Psoas muscle (tissue), 8 donors: ENCODE results near the gene APPL1. TPM values are rescaled to one million over a fixed set of nuclear protein-coding genes. Genes with fewer than 3 reads are reported as not detected.
"Not testable (repeated sequence)": the region's sequence is repeated elsewhere in the genome, so short reads cannot be mapped to it uniquely, and the experiment has no call there.

Source experiments
- ATAC-seq, 4 donors: fragments of 200-7000 bp; cut with Tn5 transposase; one replicate each; pipeline ENCODE4 v1.9.1; 2020; ENCODE audit warnings: moderate library complexity in 3 of 4, mild to moderate bottlenecking in 2 of 4
- DNase-seq, 2 donors: peaks; one replicate each; pipeline ENCODE4 v3.0.0-alpha.2; 2020
- H3K27ac ChIP-seq: fragments of 200-600 bp; one replicate; pipeline ENCODE4 v1.8.0; 2022
- H3K27me3 ChIP-seq, 3 donors: fragments of 200-600 bp in 1 of 3; one replicate each; pipeline versions ENCODE4 v1.6.1 to v1.8.0; 2013 to 2022; ENCODE audit warnings: low read length in 2 of 3, mild to moderate bottlenecking in 2 of 3, moderate library complexity in 1 of 3; ENCODE audit not compliant: insufficient read depth in 3 of 3
- H3K36me3 ChIP-seq, 2 donors: fragments of 200-600 bp in 1 of 2; one replicate each; pipeline versions ENCODE4 v1.6.1 to v1.8.0; 2013 to 2022; ENCODE audit warnings: low read depth in 1 of 2, mild to moderate bottlenecking in 1 of 2, moderate library complexity in 1 of 2; ENCODE audit not compliant: insufficient read depth in 1 of 2
- H3K4me1 ChIP-seq: fragments of 200-600 bp; one replicate; pipeline ENCODE4 v1.8.0; 2022
- H3K4me3 ChIP-seq: fragments of 200-600 bp; one replicate; pipeline ENCODE4 v1.8.0; 2022; ENCODE audit warnings: mild to moderate bottlenecking
- H3K9me3 ChIP-seq: fragments of 200-600 bp; one replicate; pipeline ENCODE4 v1.8.0; 2022
- WGBS, 3 donors: extraction: QIAGEN DNeasy Blood & Tissue Kit; methylation state at CpG; one replicate each; pipeline versions ENCODE4 v1.1.6 to v1.1.7; 2013; 5-methylcytosine and 5-hydroxymethylcytosine counted together
- intact Hi-C, 2 donors: fragments of 100-400 bp; cut with DNase I; formaldehyde crosslinking; loops; one replicate each; pipeline versions ENCODE4 v1.11.0 to v1.14.2; 2022
- polyA plus RNA-seq, 3 donors: library from polyadenylated mRNA; stranded (reverse); fragments of 200-250 nt; gene quantifications; one replicate each; pipeline ENCODE4 v1.2.3, GENCODE V29; 2013
- total RNA-seq, 4 donors: library from RNA; stranded (reverse); fragmentation: NEBNext Ultra II Directional in 2 of 4; extraction: Animal tissue kit (Norgen Biotek cat#: 25700) in 2 of 4; gene quantifications; one replicate each; pipeline versions ENCODE4 v1.2.1 to v1.2.4, GENCODE V29; 2021 to 2023
- TF ChIP-seq, protein P1 (sequence below): fragments of 200-600 bp; IDR thresholded peaks from one replicate; pipeline ENCODE4 v1.8.0; 2022; ENCODE audit warnings: antibody characterized with exemption
- donor health status: healthy with polysubstance abuse.
- donor health status: DM: no; HTN: no; CAD: no; lungs with moderate emphysema.
- donor health status: Bipolar disorder and iron deficiency.
- donor health status: healthy.
- donor health status: DM: yes; HTN: yes; CAD: no.
- donor health status: DM: no; HTN: no; CAD: no.
- donor health status: DM: no; HTN: no; CAD: no.
- donor health status: DM: yes; HTN: yes; CAD: no.

APPL1 gene
- total and polyA plus RNA-seq, 7 donors: 14.4 to 56.4 (median 48.3) TPM

DNA sequence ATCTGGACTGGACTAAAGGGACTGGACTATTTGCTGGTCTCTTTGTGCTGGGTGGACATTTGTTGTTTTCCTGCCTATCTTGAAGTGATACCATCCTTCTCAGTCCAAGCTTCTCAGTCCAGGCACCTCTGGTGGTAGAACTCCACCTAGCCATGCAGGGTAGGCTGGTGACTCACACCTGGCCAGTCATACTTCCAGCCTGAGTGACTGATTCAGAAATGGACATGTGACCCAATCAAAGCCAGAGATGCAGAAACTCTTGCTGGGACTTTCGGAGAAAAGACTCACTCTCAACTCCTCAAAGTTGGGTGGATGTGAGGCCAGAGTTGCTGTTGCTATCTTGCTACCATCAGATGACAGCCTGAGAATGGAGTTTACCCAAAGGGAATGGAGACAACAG, 70.5 kb downstream of the APPL1 start:
- Histone ChIP-seq H3K4me1 (no peaks in the 10 kb centered on the region), H3K4me3 (no peak overlapping the region), H3K36me3 (no peaks in the 10 kb centered on the region), H3K27me3 (no peaks in the 10 kb centered on the region), H3K27ac (peak overlapping the region; percentile 48), H3K9me3 (no peaks in the 10 kb centered on the region)
- intact Hi-C loops: no loop called here
- WGBS, 3 donors: 91 to 97% (median 92%) methylated on average over 1 of the region's 1 CpG
- ATAC-seq (peak; percentile 86 to 95 (median 90)), DNase-seq (peak in 1 of 2 donors; percentile 59)
- TF ChIP-seq, protein P1, sequence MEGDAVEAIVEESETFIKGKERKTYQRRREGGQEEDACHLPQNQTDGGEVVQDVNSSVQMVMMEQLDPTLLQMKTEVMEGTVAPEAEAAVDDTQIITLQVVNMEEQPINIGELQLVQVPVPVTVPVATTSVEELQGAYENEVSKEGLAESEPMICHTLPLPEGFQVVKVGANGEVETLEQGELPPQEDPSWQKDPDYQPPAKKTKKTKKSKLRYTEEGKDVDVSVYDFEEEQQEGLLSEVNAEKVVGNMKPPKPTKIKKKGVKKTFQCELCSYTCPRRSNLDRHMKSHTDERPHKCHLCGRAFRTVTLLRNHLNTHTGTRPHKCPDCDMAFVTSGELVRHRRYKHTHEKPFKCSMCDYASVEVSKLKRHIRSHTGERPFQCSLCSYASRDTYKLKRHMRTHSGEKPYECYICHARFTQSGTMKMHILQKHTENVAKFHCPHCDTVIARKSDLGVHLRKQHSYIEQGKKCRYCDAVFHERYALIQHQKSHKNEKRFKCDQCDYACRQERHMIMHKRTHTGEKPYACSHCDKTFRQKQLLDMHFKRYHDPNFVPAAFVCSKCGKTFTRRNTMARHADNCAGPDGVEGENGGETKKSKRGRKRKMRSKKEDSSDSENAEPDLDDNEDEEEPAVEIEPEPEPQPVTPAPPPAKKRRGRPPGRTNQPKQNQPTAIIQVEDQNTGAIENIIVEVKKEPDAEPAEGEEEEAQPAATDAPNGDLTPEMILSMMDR: peak; percentile 22

DNA sequence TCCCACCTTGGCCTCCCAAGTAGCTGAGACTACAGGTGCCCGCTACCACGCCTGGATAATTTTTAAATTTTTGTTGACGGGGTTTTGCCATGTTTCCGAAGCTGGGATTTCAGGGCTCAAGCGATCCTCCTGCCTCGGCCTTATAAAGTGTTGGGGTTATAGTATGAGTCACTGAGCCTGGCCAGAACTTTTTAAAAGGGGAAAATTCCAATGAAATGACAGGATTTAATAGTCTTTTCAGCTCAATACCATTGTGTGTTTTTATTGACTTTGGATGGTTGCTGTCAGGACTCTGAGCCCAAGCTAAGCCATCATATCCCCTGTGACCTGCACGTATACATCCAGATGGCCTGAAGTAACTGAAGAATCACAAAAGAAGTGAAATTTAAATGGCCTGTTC, 76.0 kb downstream of the APPL1 start:
- H3K4me1 ChIP-seq, H3K4me3 ChIP-seq, H3K27ac ChIP-seq, intact Hi-C loops, H3K36me3 ChIP-seq, DNase-seq, H3K27me3 ChIP-seq, H3K9me3 ChIP-seq, ATAC-seq: not testable (repeated sequence)
- WGBS, 3 donors: 89 to 94% (median 94%) methylated on average over 7 of the region's 7 CpGs

DNA sequence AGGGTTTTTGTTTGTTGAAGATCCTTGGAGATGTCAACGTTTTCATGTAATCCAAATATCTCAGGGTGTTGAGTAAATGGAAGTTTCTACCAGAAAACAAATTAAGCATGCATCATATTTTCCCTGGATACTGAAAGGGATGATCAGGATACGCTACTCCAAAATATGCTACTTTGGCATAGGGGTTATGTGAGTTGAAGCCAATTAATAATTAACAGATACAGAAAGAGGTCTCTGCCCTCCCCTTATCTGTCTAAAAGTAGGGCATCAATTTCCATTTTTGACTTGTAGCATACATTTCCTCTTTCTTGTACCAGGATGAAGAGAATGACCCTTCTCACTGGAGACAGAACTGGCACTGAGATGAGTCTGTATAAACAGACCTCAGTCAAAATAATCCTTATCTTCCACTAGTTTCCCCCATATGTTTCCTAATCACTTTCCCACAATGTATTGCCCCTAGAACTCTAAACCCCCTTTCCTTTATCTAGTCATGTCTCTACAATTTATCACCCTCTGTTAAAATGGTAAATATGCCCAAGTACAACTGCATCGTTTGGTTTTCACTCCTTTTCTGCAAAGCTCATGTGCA, 82.3 kb downstream of the APPL1 start:
- Histone ChIP-seq H3K4me3 (no peak overlapping the region), H3K27ac (no peak overlapping the region), H3K4me1 (no peaks in the 10 kb centered on the region), H3K36me3 (no peaks in the 10 kb centered on the region), H3K27me3 (no peaks in the 10 kb centered on the region), H3K9me3 (no peaks in the 10 kb centered on the region)
- WGBS, 3 donors: 56 to 63% (median 60%) methylated on average over 3 of the region's 3 CpGs
- DNase-seq (no peak), ATAC-seq (no peak)
- intact Hi-C loops: no loop called here
- TF ChIP-seq, protein P1: no peak

DNA sequence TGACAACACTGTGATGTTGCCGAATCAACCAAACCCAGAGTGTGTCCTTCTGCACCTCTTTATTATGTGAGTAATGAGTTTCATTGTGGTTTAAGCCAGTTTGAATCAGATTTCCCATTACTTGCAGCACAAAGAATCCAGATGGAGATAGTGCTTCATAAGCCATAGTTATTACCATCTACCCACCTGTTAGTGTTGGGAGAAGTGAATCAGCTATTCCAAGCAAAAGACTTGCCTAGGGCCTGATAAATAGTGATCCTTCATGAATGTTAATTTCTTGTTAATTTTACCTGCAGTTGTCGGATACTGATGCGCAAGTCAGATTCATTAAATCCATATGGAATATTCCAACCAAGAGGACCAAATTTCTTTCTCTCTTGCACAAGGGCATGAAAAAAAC, 86.7 kb downstream of the APPL1 start:
- ATAC-seq (no peak), DNase-seq (no peak)
- no peak overlapping the region for H3K27ac ChIP-seq
- intact Hi-C loops: no loop called here
- no peaks in the 10 kb centered on the region for H3K4me1 ChIP-seq
- H3K9me3 ChIP-seq: peaks cover 12% of the 10 kb centered on the region
- TF ChIP-seq, protein P1: no peak
- 81 to 98% (median 92%) methylated on average over 3 of the region's 3 CpGs for WGBS, 3 donors
- H3K36me3 ChIP-seq: no peaks in the 10 kb centered on the region
- H3K4me3 ChIP-seq: no peak overlapping the region
- H3K27me3 ChIP-seq: no peaks in the 10 kb centered on the region

Other genes starting within 250 kb of the APPL1 start
- gene SPATA12, start 167.1 kb upstream of the APPL1 start, total RNA-seq: not detected
- under 1 TPM in 1 of 3 donors, not detected in 2; 0.01 TPM for gene SPATA12, start 167.1 kb upstream of the APPL1 start, polyA plus RNA-seq
- gene IL17RD, start 62.4 kb upstream of the APPL1 start, total RNA-seq: 1 to 10 TPM in 2 of 4 donors, under 1 TPM in 2; 0.86 to 1.8 (median 1.3) TPM
- gene IL17RD, start 62.4 kb upstream of the APPL1 start, polyA plus RNA-seq: under 1 TPM; 0.19 to 0.34 (median 0.33) TPM
- under 1 TPM in 3 of 4 donors, not detected in 1; 0.30 to 0.46 (median 0.34) TPM for gene HESX1, start 27.8 kb upstream of the APPL1 start, total RNA-seq
- under 1 TPM; 0.18 to 0.39 (median 0.25) TPM for gene HESX1, start 27.8 kb upstream of the APPL1 start, polyA plus RNA-seq
- gene ASB14, start 65.0 kb downstream of the APPL1 start, total RNA-seq: 10 to 100 TPM in 1 of 4 donors, 1 to 10 TPM in 2, under 1 TPM in 1; 0.76 to 10.2 (median 5.7) TPM
- gene ASB14, start 65.0 kb downstream of the APPL1 start, polyA plus RNA-seq: 1 to 10 TPM in 1 of 3 donors, under 1 TPM in 2; 0.05 to 2.6 (median 0.75) TPM